Measurements from ENCODE around the gene CHST13.

The CHST13 gene

DNA sequence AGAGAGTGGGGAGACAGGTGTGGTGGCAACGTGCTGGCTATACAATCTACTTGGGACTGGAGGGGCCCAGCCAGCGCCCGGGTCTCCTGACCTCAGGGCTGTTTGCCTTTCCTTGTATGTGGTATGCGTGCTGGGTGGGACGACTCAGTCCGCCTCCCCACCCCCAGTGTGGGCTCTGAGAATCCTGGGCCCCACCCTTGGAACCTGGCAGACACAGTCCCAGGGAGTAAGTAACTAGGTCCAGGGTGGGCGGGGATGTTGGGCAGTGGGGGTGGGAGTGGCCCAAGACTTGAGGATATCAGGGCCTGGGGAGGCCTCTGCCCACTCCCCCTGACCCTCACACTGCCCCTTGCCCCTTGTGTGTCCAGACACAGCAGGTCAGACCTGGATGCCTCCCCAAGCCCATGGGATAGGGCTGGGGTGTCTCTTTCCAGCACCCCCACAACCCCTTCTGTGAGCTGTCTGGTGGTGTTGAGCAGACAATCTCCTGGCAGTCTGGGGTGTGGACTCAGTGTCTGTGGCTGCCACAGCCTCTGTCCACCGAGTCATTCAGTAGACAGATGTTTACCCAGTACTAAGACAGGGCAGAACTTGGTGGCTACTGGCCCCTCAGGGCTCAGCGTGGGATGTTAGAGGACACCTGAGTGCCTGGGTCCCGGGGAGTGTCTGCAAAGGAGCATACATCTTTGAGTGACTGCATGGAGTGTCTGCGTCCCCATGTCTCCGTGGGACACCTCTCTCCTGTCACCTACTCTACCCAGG, 1.3 kb downstream of the CHST13 start:
- Histone ChIP-seq H3K4me1 (ENCODE audit: control insufficient read depth, insufficient read depth, low read length) (no peaks in the 10 kb centered on the region), H3K27ac (ENCODE audit: low read depth, low read length) (no peak overlapping the region), H3K4me3 (ENCODE audit: low read length) (no peak overlapping the region), H3K9ac (ENCODE audit: low read length) (no peak overlapping the region), H3K36me3 (ENCODE audit: control insufficient read depth, insufficient read depth, low read length) (no peaks in the 10 kb centered on the region), H3K27me3 (ENCODE audit: control insufficient read depth, insufficient read depth, low read length) (peaks cover 3% of the 10 kb centered on the region)

DNA sequence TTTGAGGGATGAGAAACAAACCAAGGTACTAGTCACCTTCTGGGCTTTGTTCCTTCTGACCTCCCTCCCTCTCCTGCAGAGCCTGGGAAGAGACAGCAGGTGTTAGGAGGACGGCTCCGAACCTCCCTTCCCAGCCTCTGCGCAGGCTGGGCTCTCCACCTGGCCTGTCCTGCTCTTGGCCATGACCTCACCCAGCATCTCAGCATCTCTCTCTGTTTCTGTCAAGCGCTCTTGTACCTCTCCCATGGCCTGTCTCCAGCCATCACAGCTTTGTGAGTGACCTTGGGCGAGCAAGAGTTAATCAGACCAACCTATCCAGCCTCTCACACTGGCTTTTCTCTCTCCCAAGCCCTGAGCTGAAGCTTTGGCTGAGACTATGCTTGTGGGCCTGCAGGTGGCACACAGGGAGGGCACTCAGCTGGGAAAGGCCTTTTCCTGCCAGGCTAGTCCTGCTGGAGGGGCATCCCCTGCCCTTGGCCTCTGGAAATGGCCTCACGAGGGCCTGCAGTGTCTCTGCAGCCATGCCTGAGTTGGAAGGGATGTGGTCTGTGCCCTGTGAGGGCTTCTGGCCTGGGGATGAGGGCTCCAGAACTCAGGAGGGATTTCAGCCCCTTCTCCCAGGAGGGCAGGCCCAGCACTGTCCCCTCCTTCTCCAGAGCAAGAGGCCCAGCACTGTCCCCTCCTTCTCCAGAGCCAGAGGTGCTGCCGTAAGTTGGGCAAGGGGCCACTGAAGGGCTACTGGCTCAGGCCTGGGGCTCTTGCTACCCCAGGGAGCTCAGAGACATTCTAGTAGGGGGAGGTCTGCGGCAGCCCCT, 2.1 kb downstream of the CHST13 start:
- H3K4me1 ChIP-seq (ENCODE audit: control insufficient read depth, insufficient read depth, low read length): no peaks in the 10 kb centered on the region
- no peak overlapping the region for H3K4me3 ChIP-seq (ENCODE audit: low read length)
- no peak overlapping the region for H3K27ac ChIP-seq (ENCODE audit: low read depth, low read length)
- peaks cover 3% of the 10 kb centered on the region for H3K27me3 ChIP-seq (ENCODE audit: control insufficient read depth, insufficient read depth, low read length)
- no peak overlapping the region for H3K9ac ChIP-seq (ENCODE audit: low read length)
- no peaks in the 10 kb centered on the region for H3K36me3 ChIP-seq (ENCODE audit: control insufficient read depth, insufficient read depth, low read length)

DNA sequence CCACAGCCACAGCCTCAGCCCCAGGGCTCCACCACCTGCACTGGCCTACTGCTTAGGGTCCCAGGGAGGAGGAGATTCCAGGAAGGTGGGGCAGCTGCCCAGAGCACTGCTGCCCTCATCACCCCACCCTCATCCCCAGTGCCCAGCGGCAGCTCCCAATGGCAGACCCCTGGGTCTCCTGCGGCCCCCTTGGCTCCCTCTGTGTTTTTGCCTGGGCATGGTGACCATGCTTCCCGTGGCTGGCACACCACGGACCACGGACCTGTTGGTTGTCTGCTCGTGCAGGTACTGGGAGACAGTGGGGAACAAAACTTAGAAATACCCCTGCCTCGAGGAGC, 2.7 kb downstream of the CHST13 start:
- H3K27ac ChIP-seq (ENCODE audit: low read depth, low read length): no peak overlapping the region
- peaks cover 3% of the 10 kb centered on the region for H3K27me3 ChIP-seq (ENCODE audit: control insufficient read depth, insufficient read depth, low read length)
- H3K36me3 ChIP-seq (ENCODE audit: control insufficient read depth, insufficient read depth, low read length): no peaks in the 10 kb centered on the region
- H3K4me3 ChIP-seq (ENCODE audit: low read length): no peak overlapping the region
- H3K9ac ChIP-seq (ENCODE audit: low read length): no peak overlapping the region
- H3K4me1 ChIP-seq (ENCODE audit: control insufficient read depth, insufficient read depth, low read length): no peaks in the 10 kb centered on the region

DNA sequence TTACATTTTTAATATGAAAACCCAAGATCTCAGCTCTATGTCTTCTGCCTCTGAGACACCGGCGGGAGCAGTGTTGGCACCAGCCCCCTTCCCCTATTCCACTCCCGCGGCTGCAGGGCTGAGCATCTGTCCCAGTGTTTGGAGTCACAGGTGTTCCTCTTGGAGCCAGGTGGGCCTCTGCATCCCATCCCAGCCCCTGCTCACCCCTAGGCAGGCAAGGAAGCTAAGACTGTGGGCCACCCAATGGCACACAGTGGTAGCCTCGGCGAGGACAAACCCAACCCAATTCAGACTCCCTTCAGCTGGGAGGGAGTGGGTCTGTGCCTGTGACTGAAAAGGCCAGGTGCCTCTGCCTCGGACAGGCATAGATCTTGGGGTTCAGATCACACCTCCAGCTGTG, 3.1 kb downstream of the CHST13 start:
- H3K4me3 ChIP-seq (ENCODE audit: low read length): no peak overlapping the region
- no peaks in the 10 kb centered on the region for H3K36me3 ChIP-seq (ENCODE audit: control insufficient read depth, insufficient read depth, low read length)
- no peak overlapping the region for H3K27ac ChIP-seq (ENCODE audit: low read depth, low read length)
- no peak overlapping the region for H3K9ac ChIP-seq (ENCODE audit: low read length)
- peaks cover 3% of the 10 kb centered on the region for H3K27me3 ChIP-seq (ENCODE audit: control insufficient read depth, insufficient read depth, low read length)
- no peaks in the 10 kb centered on the region for H3K4me1 ChIP-seq (ENCODE audit: control insufficient read depth, insufficient read depth, low read length)

DNA sequence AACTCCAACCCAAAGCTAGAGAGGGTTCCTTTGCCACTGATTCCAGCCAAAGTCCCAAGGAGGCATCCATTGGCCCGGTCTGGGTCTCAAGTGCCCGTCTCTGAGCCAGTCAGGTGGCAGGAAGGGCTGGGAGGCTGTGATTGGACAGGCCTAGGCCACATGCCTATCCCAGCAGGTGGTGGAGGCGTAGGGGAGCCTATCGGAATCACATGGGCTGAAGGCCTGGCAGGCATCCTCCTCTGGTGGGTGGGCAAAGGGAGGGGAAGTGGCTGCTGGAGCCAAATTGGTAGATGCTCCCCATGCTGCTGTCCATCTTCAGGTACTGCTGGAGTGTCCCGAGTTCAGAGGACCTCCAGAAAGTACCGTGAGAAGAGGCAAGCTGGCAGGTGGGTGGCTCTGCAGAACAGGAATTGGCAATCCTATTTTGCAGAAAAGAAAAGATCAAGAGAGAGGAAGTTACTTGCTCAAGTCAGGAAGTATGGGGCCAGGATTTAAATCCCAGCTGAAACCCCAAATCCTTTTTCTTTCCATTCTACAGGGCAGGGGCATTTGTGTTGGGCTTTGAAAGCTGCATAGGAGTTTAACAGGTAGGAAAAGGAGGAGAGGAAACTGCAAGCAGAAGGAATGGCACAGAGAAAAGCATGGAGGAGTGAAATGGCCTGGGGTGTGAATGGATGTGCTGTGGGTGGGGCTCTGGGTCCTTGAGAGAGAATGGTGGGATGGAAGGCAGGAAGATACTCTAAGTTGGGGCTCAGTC, 3.7 kb downstream of the CHST13 start:
- H3K4me3 ChIP-seq (ENCODE audit: low read length): no peak overlapping the region
- H3K4me1 ChIP-seq (ENCODE audit: control insufficient read depth, insufficient read depth, low read length): no peaks in the 10 kb centered on the region
- peaks cover 3% of the 10 kb centered on the region for H3K27me3 ChIP-seq (ENCODE audit: control insufficient read depth, insufficient read depth, low read length)
- H3K27ac ChIP-seq (ENCODE audit: low read depth, low read length): no peak overlapping the region
- no peaks in the 10 kb centered on the region for H3K36me3 ChIP-seq (ENCODE audit: control insufficient read depth, insufficient read depth, low read length)
- no peak overlapping the region for H3K9ac ChIP-seq (ENCODE audit: low read length)

DNA sequence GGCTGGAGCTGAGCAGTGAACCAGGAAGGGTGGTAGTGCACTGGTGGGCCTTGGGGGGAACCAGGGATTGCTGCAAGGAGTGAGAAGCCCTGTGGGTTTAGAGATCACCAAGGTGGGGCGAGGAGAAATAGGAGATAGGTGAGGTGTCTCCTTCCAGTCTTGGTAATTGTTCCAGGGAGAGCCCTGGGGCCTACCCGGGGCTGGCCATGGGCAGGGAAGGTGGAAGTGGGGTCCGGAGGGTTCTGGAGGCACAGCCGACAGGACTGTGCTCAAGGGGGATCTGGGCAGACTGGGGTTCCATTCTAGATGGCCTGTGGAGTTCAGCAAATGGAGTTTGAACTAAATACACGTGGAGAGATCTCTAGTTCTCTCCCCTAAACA, 4.5 kb downstream of the CHST13 start:
- no peak overlapping the region for H3K9ac ChIP-seq (ENCODE audit: low read length)
- H3K4me3 ChIP-seq (ENCODE audit: low read length): no peak overlapping the region
- H3K27ac ChIP-seq (ENCODE audit: low read depth, low read length): no peak overlapping the region
- H3K4me1 ChIP-seq (ENCODE audit: control insufficient read depth, insufficient read depth, low read length): no peaks in the 10 kb centered on the region
- no peaks in the 10 kb centered on the region for H3K36me3 ChIP-seq (ENCODE audit: control insufficient read depth, insufficient read depth, low read length)
- H3K27me3 ChIP-seq (ENCODE audit: control insufficient read depth, insufficient read depth, low read length): peaks cover 3% of the 10 kb centered on the region

DNA sequence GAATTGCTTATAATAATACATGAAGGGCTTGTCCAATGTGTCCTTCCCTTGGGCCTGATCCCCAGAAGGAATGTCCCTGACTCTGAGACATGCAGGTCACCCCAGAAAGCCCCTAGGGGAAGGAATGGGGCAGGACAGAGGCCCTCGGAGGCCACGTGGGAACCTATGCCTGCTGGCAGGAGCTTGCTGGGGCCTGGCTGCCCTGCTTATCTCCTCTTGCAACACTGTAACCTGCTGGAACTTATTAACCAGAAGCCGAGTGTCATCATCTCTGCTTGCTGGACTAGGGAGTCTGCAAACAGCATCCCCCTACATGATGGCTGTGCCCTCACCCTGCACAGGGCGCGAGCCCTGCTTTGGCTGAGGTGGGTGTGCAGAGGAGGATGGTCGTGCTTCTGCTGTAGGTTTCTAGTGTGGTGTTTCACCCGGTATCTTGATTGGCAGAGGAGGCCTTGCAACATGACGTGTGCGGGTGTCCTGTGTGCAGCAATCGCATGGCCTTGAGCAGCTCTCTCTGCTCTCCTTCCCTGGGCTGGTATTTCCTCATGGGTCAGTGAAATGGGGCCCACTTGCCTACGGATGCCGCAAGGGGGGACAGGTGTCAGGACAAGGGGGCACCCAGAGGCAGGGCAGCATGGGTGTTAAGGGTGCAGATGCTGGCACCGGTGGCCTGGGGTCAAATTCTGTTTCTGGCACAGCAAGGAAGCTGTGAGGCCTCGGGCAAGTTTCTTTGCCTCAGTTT, 5.0 kb downstream of the CHST13 start:
- H3K9ac ChIP-seq (ENCODE audit: low read length): no peak overlapping the region
- H3K36me3 ChIP-seq (ENCODE audit: control insufficient read depth, insufficient read depth, low read length): no peaks in the 10 kb centered on the region
- no peak overlapping the region for H3K27ac ChIP-seq (ENCODE audit: low read depth, low read length)
- H3K4me3 ChIP-seq (ENCODE audit: low read length): no peak overlapping the region
- no peaks in the 10 kb centered on the region for H3K4me1 ChIP-seq (ENCODE audit: control insufficient read depth, insufficient read depth, low read length)
- H3K27me3 ChIP-seq (ENCODE audit: control insufficient read depth, insufficient read depth, low read length): no peaks in the 10 kb centered on the region

DNA sequence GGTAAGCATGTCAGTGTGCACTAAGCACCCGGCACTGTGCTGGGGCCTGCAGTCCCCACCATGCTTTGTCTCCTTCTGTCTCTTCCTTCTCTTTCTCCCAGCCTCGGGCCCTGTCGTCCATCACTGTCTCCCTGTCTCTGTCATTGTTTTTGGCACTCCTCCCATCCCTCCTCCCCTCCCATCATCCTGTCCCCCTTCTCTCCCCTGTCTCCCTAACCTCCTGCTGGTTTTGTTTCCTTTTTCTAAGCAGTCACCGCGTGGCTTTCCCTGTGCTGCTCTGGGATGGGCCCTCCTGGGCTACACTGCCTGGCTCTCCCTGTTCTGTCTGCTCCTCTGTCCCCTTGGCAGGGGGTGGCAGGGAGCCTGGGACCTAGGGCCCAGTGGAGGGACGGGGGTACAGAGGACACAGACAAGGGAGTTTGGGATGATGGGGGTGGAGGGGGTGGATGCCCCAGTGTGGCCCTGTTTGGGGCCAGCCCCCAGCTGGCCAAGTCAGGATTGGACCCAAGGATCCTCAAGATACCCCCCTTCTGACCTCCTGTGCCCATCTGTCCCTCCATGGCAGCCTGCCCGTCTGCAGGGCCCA, 5.7 kb downstream of the CHST13 start:
- H3K9ac ChIP-seq (ENCODE audit: low read length): no peak overlapping the region
- no peaks in the 10 kb centered on the region for H3K27me3 ChIP-seq (ENCODE audit: control insufficient read depth, insufficient read depth, low read length)
- H3K27ac ChIP-seq (ENCODE audit: low read depth, low read length): no peak overlapping the region
- H3K4me1 ChIP-seq (ENCODE audit: control insufficient read depth, insufficient read depth, low read length): no peaks in the 10 kb centered on the region
- no peak overlapping the region for H3K4me3 ChIP-seq (ENCODE audit: low read length)
- H3K36me3 ChIP-seq (ENCODE audit: control insufficient read depth, insufficient read depth, low read length): no peaks in the 10 kb centered on the region

DNA sequence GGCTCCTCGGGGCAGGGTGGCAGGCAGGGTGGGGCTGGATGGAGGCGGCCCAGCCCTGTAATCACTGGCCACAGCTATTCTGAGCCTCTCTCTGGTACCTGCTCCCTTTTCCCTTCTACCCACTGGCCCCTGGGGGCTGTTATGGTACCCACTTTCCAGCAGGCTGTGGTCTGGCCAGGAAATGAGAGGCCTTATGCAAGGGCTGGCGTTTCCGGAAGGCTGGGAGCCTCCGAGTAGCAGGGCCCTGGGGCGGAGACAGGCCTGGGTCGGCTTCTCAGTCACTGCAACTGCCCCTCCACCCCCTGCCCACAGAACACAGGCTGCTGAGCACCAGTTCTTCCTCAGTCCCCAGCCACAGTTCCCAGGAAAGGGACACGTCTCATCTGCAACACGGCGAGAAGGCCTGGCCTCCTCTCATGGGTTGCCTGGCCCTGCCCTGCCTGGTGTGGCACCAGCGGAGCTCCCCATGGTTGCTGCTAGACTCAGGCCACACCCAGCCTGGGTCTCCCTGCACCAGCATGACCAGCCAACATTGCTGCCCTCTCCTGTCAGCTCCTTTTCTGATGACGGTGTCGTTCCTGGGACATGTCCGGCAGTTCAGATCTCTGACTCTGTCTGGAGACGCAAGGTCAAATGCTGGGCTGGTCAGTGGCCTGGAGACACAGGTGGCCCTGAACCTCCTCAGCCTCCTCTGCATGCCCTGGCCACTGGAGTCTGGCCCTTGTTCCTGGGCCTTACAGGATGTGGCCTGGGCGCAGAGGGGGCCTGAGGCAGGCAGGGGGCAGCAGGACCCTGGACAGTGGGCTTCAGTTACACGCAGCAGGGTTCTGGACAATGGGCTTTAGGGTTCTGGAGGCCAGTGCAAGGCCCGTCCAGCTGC, 6.5 kb downstream of the CHST13 start:
- no peaks in the 10 kb centered on the region for H3K4me1 ChIP-seq (ENCODE audit: control insufficient read depth, insufficient read depth, low read length)
- H3K27me3 ChIP-seq (ENCODE audit: control insufficient read depth, insufficient read depth, low read length): no peaks in the 10 kb centered on the region
- no peak overlapping the region for H3K27ac ChIP-seq (ENCODE audit: low read depth, low read length)
- no peak overlapping the region for H3K4me3 ChIP-seq (ENCODE audit: low read length)
- H3K9ac ChIP-seq (ENCODE audit: low read length): no peak overlapping the region
- no peaks in the 10 kb centered on the region for H3K36me3 ChIP-seq (ENCODE audit: control insufficient read depth, insufficient read depth, low read length)

DNA sequence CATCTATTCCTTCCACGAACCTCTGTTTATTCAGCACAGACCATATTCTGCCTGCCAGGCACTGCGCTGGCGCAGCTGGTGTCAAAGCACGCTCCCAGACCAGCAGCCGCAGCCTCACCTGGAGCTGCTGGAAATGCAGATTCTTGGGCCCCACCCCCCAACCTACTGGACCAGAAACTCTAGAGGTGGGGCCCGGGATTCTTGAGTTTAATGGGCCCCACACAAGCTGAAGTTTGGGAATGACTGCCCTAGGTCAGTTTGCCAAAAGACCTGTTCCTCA, 7.0 kb downstream of the CHST13 start:
- no peak overlapping the region for H3K4me3 ChIP-seq (ENCODE audit: low read length)
- no peak overlapping the region for H3K9ac ChIP-seq (ENCODE audit: low read length)
- no peaks in the 10 kb centered on the region for H3K36me3 ChIP-seq (ENCODE audit: control insufficient read depth, insufficient read depth, low read length)
- no peak overlapping the region for H3K27ac ChIP-seq (ENCODE audit: low read depth, low read length)
- no peaks in the 10 kb centered on the region for H3K4me1 ChIP-seq (ENCODE audit: control insufficient read depth, insufficient read depth, low read length)
- H3K27me3 ChIP-seq (ENCODE audit: control insufficient read depth, insufficient read depth, low read length): no peaks in the 10 kb centered on the region

DNA sequence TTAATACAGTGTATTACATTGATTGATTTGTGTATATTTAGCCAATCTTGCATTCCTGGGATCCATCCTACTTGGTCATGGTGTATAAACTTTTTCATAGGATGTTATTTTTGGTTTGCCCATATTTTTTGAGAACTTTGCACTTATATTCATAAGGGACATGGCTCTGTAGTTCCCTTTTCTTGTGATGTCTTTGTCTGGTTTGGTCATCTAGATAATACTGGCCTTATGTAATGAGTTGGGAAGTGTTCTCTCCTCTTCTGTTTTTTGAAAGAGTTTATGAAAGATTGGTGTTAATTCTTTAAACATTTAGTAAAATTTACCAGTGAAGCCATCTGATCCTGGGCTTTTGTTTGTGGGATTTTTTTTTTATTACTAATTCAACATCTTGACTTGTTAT, 9.6 kb downstream of the CHST13 start:
- H3K27ac ChIP-seq (ENCODE audit: low read depth, low read length): no peak overlapping the region
- H3K36me3 ChIP-seq (ENCODE audit: control insufficient read depth, insufficient read depth, low read length): no peaks in the 10 kb centered on the region
- no peak overlapping the region for H3K9ac ChIP-seq (ENCODE audit: low read length)
- H3K4me1 ChIP-seq (ENCODE audit: control insufficient read depth, insufficient read depth, low read length): no peaks in the 10 kb centered on the region
- H3K4me3 ChIP-seq (ENCODE audit: low read length): no peak overlapping the region
- H3K27me3 ChIP-seq (ENCODE audit: control insufficient read depth, insufficient read depth, low read length): peaks cover 2% of the 10 kb centered on the region

Measured in rectal smooth muscle tissue (tissue), 1 donor.